Measurements from ENCODE around the gene SAMD13. TPM values are rescaled to one million over a fixed set of nuclear protein-coding genes. Genes with fewer than 3 reads are reported as not detected.

Gene SAMD13
- polyA plus RNA-seq, 1 experiment, result 0.20 TPM

DNA sequence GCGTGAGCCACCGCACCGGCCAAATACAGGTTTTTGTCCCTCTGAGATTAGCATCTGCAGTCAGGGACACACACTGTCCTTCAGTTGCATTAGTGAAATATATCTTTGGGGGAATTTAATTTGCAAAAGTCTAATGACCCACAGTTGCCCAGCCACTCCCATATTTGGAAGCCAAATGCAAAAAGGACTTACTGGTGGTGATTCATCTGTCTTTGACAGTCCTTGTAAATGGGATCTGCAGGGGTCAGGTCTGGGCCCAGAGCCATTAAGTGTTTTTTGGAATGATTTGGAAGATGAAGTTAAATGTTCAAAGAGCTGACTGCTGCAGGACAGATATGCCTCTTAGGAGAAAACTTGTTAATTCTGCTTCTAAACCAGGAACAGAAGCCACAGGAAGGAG is 52.2 kb downstream of the SAMD13 start:
- no peak for DNase-seq (ENCODE audit: low read depth)
- POLR2A ChIA-PET, result no interaction called here
- TF ChIP-seq, protein P1, sequence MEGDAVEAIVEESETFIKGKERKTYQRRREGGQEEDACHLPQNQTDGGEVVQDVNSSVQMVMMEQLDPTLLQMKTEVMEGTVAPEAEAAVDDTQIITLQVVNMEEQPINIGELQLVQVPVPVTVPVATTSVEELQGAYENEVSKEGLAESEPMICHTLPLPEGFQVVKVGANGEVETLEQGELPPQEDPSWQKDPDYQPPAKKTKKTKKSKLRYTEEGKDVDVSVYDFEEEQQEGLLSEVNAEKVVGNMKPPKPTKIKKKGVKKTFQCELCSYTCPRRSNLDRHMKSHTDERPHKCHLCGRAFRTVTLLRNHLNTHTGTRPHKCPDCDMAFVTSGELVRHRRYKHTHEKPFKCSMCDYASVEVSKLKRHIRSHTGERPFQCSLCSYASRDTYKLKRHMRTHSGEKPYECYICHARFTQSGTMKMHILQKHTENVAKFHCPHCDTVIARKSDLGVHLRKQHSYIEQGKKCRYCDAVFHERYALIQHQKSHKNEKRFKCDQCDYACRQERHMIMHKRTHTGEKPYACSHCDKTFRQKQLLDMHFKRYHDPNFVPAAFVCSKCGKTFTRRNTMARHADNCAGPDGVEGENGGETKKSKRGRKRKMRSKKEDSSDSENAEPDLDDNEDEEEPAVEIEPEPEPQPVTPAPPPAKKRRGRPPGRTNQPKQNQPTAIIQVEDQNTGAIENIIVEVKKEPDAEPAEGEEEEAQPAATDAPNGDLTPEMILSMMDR (IDR thresholded peaks at IDR 0.05; ENCODE audit: insufficient read depth, low read depth, low read length), result no peak
- no peaks in the 10 kb centered on the region for H3K27me3 ChIP-seq (ENCODE audit: control insufficient read depth, insufficient read depth, low read length)
- CTCF ChIA-PET, result no interaction called here
- H3K36me3 ChIP-seq (ENCODE audit: control insufficient read depth, insufficient read depth, low read length), result no peaks in the 10 kb centered on the region
- no peak overlapping the region for H3K4me3 ChIP-seq (ENCODE audit: low read depth, low read length)

DNA sequence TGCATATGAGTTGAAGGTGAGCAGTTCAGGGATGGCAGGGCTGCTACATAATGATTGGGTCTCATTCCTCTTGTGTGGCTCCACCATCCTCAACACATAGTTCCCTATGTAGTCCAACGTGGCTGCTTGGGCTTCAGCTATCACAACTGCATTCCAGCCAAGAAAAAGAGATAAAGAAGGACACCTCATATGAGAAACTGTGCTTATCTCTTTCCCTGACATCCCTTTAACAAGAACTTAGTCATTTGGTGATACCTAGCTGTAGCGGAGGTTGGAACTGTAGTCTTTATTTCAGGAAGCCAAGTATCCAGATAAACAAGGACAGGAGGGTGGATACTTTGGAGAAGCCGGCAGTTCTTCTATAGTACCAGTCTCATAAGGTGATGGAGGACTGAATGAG is 54.0 kb downstream of the SAMD13 start:
- no peaks in the 10 kb centered on the region for H3K27me3 ChIP-seq (ENCODE audit: control insufficient read depth, insufficient read depth, low read length)
- POLR2A ChIA-PET, result no interaction called here
- TF ChIP-seq, protein P1 (IDR thresholded peaks at IDR 0.05; ENCODE audit: insufficient read depth, low read depth, low read length), result no peak
- H3K36me3 ChIP-seq (ENCODE audit: control insufficient read depth, insufficient read depth, low read length), result no peaks in the 10 kb centered on the region
- CTCF ChIA-PET, result interaction anchor here (1.2 kb wide), 1 partner anchor 20 kb away, joined by 3 read pairs; no protein-coding TSS in a partner anchor
- no peak for DNase-seq (ENCODE audit: low read depth)
- H3K4me3 ChIP-seq (ENCODE audit: low read depth, low read length), result no peak overlapping the region

DNA sequence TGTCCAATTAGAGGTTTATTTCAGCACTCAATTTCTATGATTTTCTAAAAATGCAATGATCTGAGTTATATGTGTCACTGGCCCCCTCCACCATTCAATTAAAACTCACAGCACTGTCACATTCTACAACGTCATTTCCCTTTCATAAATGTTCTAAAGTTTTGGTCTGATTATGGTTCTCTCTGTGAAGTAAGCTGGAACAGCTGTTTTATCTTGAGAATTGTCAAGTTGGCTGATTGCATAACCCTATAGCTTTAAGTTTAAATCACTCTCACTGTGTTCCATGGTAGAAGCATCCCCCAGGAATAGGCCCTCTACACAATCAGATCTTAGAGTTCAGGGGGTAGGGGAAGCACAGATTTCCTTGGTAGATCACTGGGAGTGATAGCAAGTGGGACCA is 55.4 kb downstream of the SAMD13 start:
- TF ChIP-seq, protein P1 (IDR thresholded peaks at IDR 0.05; ENCODE audit: insufficient read depth, low read depth, low read length), result no peak
- H3K4me3 ChIP-seq (ENCODE audit: low read depth, low read length), result no peak overlapping the region
- POLR2A ChIA-PET, result no interaction called here
- no peaks in the 10 kb centered on the region for H3K36me3 ChIP-seq (ENCODE audit: control insufficient read depth, insufficient read depth, low read length)
- H3K27me3 ChIP-seq (ENCODE audit: control insufficient read depth, insufficient read depth, low read length), result no peaks in the 10 kb centered on the region
- CTCF ChIA-PET, result interaction anchor here (0.6 kb wide), 1 partner anchor 17 kb away, joined by 3 read pairs; no protein-coding TSS in a partner anchor
- no peak for DNase-seq (ENCODE audit: low read depth)

DNA sequence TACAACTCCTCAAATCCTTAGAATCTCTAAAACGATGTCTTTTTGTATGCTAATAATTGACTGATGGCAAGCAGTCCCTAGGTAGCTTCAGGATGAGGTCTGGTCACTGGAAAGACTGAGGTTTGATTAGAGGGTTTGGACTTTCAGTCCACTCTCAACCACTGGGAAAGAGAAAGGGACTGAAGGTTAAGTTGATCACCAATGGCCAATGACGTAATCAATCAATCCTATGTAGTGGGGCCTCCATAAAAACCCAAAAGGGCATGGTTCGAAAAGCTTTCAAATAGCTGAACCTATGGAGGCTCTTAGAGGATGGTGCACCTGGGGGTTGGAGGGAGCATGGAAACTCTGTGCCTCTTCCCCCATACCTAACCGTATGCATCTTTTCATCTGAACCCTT is 57.2 kb downstream of the SAMD13 start:
- CTCF ChIA-PET, result no interaction called here
- no peaks in the 10 kb centered on the region for H3K27me3 ChIP-seq (ENCODE audit: control insufficient read depth, insufficient read depth, low read length)

DNA sequence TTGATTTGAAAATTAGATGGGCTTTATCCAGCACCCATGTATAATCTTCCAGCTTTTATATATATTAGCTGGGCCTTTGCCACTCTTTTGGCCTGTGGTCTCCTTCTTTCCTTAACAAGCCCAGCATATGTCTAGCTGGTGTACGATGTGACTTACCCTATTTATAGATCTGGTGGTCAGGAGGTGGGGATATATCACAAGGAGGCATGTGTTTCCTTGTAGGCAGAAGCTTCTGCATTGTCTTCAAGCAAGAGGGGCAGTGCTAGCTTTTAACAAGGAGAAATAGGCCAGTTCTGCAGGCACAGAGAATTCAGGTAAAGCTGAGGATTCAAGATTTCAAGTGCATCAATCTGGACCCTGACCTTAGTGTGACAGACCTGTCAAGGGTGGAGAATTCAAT is 58.8 kb downstream of the SAMD13 start:
- no peaks in the 10 kb centered on the region for H3K27me3 ChIP-seq (ENCODE audit: control insufficient read depth, insufficient read depth, low read length)
- POLR2A ChIA-PET, result no interaction called here
- DNase-seq (ENCODE audit: low read depth), result no peak
- TF ChIP-seq, protein P1 (IDR thresholded peaks at IDR 0.05; ENCODE audit: insufficient read depth, low read depth, low read length), result no peak
- CTCF ChIA-PET, result interaction anchor here (1.6 kb wide), 1 partner anchor 21 kb away, joined by 5 read pairs; no protein-coding TSS in a partner anchor
- H3K4me3 ChIP-seq (ENCODE audit: low read depth, low read length), result no peak overlapping the region
- H3K36me3 ChIP-seq (ENCODE audit: control insufficient read depth, insufficient read depth, low read length), result no peaks in the 10 kb centered on the region

More for the DNA sequence above, 57.2 kb downstream of the SAMD13 start:
- Histone ChIP-seq H3K4me3 (ENCODE audit: low read depth, low read length) (no peak overlapping the region), H3K36me3 (ENCODE audit: control insufficient read depth, insufficient read depth, low read length) (no peaks in the 10 kb centered on the region)
- POLR2A ChIA-PET, result no interaction called here
- TF ChIP-seq, protein P1 (IDR thresholded peaks at IDR 0.05; ENCODE audit: insufficient read depth, low read depth, low read length), result no peak
- DNase-seq (ENCODE audit: low read depth), result no peak

All from BJ (cell line).